Gastroesophageal sphincter (tissue), 3 donors: ENCODE results near the gene RETNLB.

Experiments
- CTCF ChIP-seq, 4 experiments: fragments of 200-600 bp in 2 of 4; fragments of 450-650 bp in 2 of 4; sonication (generic) in 1 of 4; IDR thresholded peaks; one replicate each; pipeline ENCODE4 v1.5.1; 2017 to 2019; ENCODE audit warnings: antibody characterized with exemption in 4 of 4, mild to moderate bottlenecking in 2 of 4, moderate library complexity in 2 of 4
- EP300 ChIP-seq: sonication (generic); formaldehyde crosslinking; IDR thresholded peaks from one replicate; pipeline ENCODE4 v1.6.1; 2017; ENCODE audit warnings: antibody characterized with exemption, mild to moderate bottlenecking
- POLR2A ChIP-seq, 2 donors: fragments of 450-650 bp; IDR thresholded peaks; one replicate each; pipeline ENCODE4 v1.6.1; 2017; ENCODE audit warnings: antibody characterized with exemption in 2 of 2, mild to moderate bottlenecking in 2 of 2, moderate library complexity in 1 of 2
- POLR2AphosphoS5 ChIP-seq: sonication (generic); formaldehyde crosslinking; IDR thresholded peaks from one replicate; pipeline ENCODE4 v1.6.1; 2017; ENCODE audit warnings: antibody characterized with exemption

- TF ChIP-seq POLR2A (IDR thresholded peaks at IDR 0.05) = no peak
- no peak for TF ChIP-seq CTCF (IDR thresholded peaks at IDR 0.05)
- no peak for TF ChIP-seq POLR2AphosphoS5
- no peak for TF ChIP-seq EP300
These were observed 34.5 kb downstream of the RETNLB start for GRCh38 chr3:108722724-108723123.
